Activated CD8-positive, alpha-beta memory T cell treated with anti-CD3 and anti-CD28 coated beads, Interleukin-2, amount 50 U/mL, for 1 hour (primary cell): ENCODE data around the gene MAFB.

Source experiments
- DNase-seq: peaks from one replicate; pipeline ENCODE4 v3.0.0-alpha.2; 2020; ENCODE audit errors: extremely low read depth

MAFB gene

DNA sequence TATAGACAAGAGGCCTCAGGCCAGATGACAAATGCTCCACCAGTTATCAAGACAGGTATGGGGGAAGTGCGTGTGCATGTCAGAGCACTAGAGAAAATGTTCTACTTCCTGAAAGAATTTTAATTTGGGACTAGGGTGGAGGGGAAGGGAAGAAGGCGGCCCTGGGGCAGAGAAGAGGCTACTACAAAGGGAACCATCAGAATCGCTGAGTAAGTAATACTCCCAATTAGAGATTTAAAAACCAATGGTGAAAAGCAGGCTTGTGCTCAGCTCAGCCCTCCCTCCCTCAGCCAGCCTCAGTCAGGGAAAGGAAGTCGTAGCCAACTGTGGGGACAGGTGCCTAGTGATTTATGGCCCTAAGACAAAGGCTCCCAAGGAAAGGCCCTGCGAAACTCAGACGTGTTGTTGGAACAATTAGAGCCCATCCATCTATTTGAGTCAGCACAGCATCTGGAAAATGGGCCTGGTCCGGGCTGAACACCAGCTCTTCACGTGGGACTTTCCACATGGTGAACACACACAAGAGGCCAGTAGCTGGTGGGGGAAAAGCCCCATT, 15.0 kb upstream of the MAFB start:
- DNase-seq: no peak

GRCh38 chr20:40702504-40702903, 13.5 kb upstream of the MAFB start:
- DNase-seq: no peak

- no peak for DNase-seq
Observed at GRCh38 chr20:40698744-40699143, 9.7 kb upstream of the MAFB start.

- no peak for DNase-seq
Observed at GRCh38 chr20:40698281-40698680, 9.2 kb upstream of the MAFB start.

- DNase-seq: no peak
Observed at GRCh38 chr20:40697541-40697940, 8.5 kb upstream of the MAFB start.

DNA sequence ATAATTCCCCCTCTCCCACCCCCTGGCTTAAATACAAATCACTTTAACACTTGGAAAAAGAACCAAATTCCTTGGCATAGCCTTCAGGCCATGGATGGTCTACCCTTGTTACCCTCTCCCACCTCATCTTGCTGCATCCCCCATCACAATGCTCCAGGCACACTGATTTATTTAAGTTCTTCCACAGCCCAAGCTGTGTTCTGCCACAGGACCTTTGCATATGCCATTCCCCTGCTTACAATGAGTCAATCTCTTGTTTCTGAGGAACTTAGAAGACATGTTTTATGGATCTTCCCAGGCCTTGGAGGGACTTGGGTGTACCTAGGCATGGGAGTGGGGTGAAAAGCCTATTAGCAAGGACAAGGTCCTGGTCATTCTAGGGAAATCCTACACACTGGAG, 6.2 kb upstream of the MAFB start:
- DNase-seq: no peak

GRCh38 chr20:40694246-40694645, 5.2 kb upstream of the MAFB start:
- no peak for DNase-seq

- DNase-seq: no peak
Observed at GRCh38 chr20:40692240-40693011, 3.4 kb upstream of the MAFB start.

DNA sequence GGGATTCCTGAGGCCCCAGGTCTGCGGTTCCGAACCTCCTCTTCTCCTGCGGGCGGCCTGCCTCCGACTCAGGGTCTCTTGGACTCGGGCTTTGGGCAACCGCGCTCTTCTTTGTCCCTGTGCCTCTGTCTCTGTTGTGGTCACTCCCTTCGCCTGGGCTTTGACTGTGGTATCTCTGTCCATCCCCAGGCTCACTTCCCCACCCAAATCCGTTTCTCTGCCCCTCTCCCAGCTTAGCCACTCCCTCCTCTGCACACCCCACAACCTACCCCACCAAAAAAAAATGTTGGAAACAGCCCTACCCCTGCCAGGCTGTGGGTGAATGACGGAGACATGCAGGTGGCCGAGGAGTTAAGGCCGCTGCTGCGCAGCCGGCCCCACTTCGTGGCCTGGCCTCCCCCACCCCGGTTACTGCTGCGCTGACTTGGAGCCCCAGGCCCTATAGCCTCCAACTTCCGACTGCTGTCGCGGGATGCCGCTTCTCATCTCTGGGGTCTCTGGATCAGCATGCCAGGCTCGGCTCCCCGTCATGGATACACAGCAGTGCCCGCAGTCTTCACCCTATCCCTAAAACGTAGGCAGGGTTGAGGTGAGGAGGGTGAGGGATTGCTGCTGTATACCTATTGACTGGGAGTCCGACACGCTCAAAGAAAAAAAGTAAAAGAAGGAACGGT, 2.7 kb upstream of the MAFB start:
- DNase-seq: no peak

DNA sequence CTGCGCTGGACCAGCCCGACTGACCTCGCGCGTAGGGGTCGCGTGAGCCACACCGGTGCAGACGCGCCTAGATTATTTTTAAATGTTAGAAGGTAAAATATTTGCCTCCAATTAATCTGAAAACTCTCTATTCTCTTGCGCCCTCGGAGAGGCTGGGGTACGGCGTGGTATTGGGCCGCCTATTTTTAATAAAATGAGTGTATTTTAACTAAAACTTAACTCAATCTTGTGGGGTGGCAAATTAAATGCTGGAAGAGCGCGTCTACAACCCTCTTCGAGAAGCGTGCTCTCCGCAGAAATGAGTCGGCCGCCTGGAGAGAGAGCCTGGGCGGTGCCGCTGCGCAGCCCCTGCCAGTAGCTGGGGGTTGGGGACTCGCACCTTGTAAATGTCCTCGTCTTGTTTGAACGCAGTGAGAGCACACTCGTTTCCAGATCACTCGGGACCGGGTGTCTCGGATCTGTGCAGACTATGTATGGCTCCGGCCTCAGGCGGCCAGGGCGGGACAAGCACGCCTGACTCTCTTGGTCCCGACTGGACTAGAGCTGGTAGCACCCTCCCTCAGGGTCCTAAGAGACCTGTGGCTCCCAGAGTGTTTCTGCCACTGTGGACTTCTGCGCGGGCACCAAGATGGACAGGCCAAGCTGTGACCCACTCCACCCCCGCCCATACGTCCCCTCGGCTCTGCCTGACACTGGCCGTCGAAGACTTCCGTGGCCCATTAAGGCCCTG, 2.0 kb upstream of the MAFB start:
- no peak for DNase-seq

DNA sequence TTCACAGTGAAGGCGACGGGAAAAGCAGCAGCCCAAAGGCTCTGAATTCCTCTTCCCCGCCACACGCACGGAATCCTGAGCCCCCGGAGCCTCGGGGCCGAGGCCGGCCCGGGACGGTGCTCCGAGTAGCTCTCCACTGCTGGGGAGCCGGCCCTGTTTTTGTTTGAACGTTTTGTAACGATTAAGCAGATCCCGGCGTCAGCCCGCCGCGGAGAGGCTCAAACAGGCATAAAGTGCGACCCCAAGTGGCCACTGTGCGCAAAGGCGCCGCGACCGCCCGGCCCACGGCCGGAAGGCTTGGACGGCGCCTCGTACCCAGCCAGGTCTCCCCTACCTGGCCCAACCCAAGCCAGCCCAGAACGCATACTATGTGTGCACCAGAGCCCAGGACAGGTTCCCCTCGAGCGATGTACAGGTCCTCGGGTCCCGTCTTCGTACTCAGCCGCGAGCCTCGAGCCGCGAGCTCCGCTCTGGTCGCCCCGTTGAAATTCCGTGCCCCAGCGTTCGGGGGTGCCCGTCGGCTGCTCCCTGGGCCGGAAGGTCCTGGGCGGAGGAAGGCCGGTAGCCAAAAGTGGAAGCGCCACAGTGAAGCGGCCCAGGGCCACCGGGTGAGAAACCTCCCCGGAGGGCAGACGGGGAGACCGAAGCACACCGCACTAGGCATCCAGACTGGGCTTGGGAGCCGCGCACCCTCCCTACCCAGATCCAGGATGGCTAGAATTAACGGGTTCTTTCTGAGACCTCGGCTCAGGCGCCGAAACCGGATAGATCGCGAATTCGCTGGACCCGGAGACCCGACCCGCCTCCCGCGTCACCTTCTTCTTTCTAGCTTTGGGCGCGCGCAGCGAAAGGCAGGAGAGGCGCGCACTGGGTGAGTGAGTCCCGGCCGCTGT, 1.2 kb upstream of the MAFB start:
- DNase-seq: peak; percentile 1

DNA sequence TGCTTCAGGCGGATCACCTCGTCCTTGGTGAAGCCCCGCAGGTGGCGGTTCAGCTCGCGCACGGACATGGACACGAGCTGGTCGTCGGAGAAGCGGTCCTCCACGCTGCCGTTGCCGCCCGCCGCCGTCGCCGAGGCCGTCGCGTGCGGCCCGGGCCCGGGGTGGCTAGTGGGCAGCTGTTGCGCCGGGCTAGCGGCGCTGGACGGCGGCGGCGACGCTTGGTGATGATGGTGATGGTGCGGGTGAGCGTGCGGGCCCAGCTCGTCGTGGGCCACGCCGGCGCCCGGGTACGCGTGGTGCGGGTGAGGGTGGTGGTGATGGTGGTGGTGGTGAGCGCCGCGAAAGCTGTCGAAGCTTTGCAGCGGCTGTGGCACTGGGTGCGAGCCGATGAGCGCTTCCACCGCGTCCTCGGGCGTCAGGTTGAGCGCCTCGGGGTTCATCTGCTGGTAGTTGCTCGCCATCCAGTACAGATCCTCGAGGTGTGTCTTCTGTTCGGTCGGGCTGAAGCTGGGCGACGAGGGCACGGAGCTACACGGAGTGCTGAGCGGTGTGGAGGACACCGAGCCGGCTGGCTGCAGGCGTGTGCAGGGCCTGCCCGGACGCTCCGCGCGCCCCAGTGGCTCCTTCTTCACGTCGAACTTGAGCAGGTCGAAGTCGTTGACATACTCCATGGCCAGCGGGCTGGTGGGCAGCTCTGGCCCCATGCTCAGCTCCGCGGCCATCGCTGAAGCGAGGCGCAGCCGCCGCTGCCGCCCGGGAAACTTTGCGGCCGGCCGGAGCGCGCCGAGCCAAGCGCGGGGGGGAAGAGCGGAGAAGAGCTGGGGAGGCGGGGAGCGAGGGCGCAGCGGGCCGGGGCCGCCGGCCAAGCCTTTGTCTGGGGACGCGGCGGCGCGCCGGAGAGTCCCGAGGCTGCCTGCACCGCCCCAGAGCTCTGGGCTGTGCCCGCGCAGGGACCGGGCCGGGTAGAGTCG, 622 bp downstream of the MAFB start:
- no peak for DNase-seq

DNA sequence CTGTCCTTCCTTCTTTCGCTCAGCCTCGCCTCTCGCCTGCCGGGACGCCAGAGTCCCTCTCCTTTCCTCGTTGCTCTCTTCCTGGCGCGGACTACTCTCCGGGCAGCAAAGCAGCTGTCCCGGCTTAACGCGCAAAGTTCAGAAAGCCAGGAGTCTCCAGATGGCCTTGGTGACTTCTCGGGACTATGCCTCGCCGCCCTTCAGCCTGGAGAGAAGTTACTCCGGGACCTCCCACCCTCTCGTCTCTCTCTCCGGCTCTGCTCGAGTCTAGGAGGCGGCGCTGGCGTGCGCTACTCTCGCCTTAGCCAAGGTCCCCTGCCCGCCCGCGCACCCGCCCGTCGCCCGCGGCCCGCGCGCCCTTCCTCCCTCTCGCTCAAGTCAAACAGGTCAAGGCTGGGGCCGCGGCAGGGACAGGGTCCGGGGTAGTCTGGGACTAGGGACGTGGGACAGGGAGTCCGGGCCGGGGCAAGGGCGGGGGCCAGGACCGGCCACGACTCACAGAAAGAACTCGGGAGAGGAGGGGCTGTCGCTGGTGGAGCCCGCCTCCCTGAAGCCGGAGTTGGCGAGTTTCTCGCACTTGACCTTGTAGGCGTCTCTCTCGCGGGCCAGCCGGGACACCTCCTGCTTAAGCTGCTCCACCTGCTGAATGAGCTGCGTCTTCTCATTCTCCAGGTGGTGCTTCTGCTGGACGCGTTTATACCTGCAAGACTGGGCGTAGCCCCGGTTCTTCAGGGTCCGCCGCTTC, 1.5 kb downstream of the MAFB start:
- no peak for DNase-seq

GRCh38 chr20:40686893-40687292, 2.1 kb downstream of the MAFB start:
- DNase-seq: no peak

DNA sequence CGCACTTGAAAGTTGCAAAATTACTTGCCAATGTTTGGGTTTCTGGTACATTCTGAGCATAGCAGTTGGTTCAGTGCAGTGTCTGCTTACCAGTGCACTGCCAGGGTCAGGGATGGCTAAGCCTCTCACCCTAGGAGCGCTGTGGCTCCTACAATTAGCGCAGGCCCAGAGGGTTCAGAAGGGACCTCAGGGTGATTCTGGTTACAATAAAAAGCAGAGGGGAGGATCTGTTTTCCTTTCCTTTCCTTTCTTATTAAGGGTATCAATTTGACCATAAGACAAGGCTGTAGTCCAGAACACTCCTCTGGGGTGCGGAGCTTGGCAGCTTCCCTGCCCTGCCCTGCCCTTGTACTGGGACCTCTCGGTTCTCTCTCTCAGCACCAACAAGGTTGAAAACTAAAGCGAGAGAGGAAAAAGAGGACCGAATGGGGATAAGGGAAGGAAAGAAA, 2.6 kb downstream of the MAFB start:
- no peak for DNase-seq

DNA sequence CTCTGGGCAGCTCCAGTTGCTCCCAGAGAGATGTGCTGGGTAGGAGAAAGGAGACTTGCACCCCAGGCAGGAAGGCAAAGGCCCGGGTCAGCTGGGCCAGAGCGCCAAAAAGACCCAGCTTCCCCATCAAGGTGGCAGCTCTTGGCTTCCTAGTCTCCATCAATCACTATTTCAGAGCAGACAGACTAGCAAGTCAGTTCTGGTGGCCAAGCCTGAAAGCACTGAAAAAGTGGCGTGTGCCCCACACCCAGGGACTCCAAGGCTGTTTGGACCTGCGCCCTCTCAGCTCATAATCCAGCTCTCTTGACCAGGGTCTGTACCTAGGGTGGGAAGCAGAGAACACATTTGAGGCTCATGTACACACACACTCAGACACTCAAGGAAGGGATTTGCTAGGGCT, 3.7 kb downstream of the MAFB start:
- DNase-seq: no peak

DNA sequence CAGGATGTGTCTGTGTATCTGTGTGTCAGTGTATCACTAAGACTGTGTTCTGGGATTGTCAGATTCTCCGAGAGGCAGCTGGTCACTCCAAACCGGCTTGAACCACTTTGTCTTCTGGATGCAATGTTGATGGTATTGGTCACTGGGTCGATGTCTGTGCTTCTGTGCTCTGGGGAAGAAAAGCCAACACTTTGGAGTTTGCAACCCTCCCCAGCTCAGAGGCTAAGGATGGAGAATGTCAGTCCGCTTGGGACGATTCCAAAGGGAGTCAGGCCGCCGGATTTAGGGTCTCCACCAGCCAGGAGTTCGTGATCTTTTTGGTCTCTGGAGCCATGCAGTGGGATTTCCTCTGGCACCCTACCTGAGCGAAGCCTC, 5.2 kb downstream of the MAFB start:
- DNase-seq: no peak

GRCh38 chr20:40683221-40683893, 5.7 kb downstream of the MAFB start:
- DNase-seq: no peak
